GM18861 (cell line): ENCODE measurements around the gene FILIP1L.

Experiments used
- ATAC-seq: cut with Tn5 transposase; IDR thresholded peaks from one replicate; pipeline ENCODE4 v1.9.1; 2021; ENCODE audit not compliant: unreplicated experiment

FILIP1L gene

DNA sequence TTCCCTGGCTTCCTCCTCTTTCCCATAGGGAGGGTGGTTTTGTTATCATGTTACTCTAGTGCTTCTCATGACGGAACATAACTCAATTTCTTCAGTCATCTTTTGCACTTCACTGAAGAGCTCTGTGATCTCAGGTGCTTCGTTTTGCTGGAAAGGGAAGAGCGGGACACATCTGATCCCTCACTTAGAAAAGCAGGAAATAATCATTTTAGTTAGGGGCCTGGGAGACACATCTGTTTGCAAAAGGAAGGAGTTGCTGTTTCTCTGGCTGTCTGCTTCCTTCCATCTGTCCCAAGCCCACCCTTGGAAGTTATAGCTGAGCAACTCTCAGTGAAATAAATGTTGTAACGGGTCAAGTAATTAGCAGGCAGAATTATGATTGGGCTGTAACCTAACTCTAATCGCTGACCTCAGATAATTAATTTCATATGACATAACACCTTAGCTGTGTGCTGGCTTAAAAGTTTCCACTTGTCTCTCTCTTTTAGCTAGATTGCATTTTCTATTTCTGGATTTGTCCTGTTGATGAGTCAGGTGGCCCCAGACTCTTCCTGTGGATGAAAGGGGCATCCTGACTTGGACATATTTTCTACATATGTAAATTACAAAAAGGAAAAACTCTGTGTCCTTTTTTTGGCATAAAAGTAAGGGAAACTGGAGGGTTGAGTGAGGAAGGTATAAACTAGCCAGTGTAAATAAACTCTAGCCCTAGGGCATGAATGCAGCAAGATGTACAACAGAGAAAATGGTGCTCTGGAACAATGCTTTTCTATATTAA, 11.0 kb upstream of the FILIP1L start:
- no peak for ATAC-seq

DNA sequence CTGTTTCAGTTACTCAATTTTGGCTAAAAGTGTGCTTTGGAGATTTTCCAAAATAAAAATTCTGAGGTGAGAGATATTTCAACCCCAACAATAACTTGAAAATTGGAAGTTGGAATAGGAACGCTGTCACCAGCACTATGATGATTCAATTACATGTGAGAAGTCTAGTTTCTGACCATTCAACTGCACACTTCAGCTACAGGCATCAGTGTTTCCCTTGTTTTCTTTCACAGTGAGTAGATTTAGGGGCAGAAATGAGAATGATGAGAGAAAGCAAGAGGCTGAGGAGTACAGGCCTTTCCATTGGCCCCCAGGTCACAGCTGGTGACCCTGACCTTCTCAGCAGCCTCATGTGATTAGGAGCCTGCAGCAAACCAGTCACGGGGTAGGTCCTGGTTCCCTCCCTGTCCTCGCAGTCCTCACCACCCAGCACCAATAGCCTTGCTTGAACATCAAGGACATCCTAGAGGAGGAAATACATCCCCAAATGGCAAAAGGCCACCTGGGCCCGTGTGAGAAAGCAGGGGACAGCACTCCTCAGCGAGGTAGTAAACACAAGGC, 10.0 kb upstream of the FILIP1L start:
- ATAC-seq: no peak

- ATAC-seq: no peak
Measured at GRCh38 chr3:100123112-100123511, 8.8 kb upstream of the FILIP1L start.

DNA sequence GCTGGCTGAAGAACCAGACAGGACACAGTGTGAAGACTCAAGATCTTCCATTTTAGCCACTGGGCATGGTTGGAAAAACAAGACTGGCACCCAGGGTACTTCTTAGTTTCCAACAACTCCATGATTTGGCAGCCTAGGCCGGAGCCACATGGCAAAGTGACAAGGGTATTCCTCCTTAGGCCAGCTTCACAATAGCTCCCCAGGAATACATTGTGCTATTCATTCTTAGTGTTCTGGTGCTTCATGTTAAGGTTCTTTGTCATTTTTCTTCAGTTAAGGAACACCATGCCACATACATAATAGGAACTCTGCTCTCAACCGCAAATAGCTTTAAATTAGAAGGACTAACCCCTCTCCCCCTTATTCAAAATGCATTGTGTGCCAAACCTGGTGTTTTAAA, 8.0 kb upstream of the FILIP1L start:
- ATAC-seq: no peak

DNA sequence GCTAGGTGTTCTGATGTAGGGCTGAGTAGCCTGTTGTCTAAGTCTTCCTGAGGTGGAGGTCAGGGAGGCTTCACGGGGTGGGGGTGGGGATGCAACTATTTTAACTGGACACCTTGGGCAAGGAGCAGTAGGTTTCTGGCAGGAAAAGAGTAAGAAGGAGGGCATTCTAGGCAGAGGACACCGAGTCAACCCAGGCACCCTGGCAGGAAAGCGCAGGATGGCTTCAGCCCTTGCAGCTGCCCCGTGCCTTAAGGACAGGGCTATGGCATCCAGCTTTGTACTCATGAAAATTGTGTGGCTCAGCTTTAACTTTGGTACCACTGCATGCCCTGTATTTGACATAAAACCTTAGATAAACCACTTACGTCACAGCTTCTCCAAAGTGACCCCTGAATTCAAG, 6.4 kb upstream of the FILIP1L start:
- no peak for ATAC-seq

GRCh38 chr3:100120012-100120411, 5.7 kb upstream of the FILIP1L start:
- ATAC-seq: no peak

- no peak for ATAC-seq
Measured at GRCh38 chr3:100117093-100117492, 2.8 kb upstream of the FILIP1L start.

DNA sequence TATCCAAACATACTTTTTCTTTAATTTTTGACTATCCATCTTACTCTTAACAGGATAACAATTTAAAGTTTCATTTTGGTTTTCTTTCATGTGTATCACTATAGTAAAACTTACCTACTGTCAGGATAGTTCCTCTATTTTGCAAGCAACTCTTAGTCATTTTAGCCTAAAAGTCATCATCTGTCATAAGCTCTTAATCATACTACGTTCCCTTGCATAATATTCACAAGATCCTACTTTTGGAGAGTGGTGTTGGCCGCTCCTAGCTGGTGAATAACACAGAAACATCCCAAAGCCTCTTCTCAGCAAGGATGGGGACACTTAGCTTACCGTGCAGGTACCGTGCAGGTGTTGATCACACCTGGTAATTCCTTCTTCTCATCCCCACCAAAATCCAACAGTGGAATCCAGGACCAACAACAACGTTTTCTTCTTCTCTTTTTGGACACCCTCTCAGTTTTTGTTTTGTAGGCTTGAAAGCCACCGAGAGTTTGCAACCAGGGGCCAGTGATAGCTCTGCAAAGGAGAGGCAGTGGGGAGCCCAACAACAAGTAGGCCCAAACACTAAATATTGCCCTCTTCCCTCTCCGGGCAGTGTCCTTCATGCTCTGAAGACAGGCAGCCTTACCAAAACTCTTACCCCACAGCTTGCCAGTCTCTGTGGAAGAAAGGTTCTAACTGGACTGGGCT, 433 bp downstream of the FILIP1L start:
- no peak for ATAC-seq

DNA sequence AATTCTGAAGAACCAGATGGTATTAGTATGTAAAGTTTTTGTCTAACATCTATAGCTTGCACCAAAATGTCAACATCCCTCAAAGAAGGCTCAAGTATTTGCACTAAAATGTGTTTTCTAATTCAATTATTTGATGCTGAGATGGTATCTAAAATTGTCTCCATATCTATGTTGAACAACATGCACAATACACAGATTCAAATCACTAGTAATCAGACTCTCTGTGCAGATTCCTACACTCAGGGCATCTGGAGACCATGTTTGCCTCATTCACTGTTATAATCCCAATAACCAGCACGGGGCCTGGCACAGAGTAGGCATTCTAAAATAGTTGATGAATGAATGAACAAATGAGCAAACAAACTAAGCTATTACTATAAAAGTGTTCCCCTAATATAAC, 2.6 kb downstream of the FILIP1L start:
- no peak for ATAC-seq

DNA sequence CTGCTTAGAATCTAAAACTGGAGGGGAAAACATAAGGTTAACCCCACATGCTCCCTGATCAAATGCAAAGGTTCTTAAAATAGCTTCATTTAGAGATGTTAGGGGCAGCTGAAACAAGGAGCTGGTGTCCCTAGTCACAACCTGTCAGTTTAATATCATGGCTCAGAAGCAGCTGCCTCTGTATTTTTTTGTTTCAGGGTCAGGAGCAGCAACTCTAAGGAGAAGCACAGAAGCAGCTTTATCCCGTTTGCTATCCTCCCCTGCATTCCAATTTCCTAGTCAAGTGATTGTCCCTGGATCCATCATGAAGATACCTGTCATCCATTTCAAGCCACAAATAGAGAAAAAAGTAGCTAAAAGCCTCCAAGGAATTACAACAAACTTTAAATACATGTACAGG, 4.1 kb downstream of the FILIP1L start:
- ATAC-seq: no peak

- no peak for ATAC-seq
Measured at GRCh38 chr3:100108464-100109079, 5.7 kb downstream of the FILIP1L start.

GRCh38 chr3:100107221-100107814, 7.0 kb downstream of the FILIP1L start:
- no peak for ATAC-seq

- no peak for ATAC-seq
Measured at GRCh38 chr3:100106531-100107141, 7.7 kb downstream of the FILIP1L start.

DNA sequence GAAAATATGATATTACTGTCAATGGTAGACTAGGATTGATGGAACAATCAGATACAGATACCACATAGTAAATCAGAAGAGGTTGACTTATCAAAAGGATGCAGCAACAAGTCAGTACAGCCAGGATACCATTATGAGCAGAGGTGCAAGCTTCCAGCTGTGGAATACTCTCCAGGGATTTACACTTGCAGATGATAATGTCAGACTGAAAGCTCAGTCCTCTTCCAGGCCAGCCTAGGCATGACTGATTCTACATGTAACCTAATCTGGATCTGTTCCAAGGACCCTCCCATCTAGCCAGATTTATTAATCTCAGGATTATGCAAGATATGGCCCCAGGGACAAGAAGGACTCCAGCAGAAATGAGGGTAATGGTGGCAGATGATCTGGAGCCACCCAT, 8.2 kb downstream of the FILIP1L start:
- no peak for ATAC-seq

- ATAC-seq: peak; percentile 44
Measured at GRCh38 chr3:100105501-100105900, 8.8 kb downstream of the FILIP1L start.

DNA sequence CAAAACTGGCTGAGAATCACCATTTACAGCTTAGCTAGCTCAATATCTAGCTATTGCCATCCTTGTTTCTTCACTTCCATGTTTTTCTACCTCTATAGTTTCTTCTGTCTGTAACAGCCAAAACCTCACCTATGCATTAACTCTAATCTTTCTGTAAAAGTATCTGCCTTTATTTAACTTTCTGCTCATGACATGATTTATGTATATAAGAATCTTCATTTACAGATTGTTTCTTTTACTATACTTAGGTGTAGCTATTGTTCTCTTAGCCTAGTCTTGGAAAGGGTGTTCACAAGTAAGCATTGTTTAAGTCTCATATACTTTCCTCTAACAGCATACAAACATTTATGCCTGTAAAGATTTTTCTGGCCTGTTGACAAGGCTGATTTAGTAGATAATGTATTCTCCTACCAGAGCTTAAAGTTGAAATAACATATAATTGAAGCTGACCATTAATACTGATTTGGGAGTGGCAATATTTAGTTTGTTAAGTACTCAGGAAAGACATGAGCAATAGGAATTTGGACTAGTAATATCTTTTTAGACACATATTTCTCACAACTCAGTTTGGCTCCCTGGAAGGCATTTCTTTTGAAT, 9.4 kb downstream of the FILIP1L start:
- ATAC-seq: no peak

DNA sequence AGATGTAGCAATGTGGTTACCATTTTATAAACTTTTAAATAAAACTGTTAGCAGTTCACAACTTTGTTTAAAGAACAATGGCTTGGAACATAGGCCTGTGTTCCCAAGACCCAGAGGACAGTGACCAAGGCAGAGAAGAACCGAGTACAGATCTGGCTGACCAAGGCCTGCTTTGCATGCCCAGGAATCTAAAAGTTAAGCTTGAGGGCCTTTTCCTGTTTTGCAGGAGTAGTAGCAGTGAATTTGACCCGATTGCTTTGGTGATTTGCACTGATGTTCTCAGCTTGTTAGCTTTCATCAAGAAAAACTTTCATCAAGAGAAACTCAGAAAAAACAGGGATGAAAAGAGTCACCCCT, 9.9 kb downstream of the FILIP1L start:
- ATAC-seq: peak; percentile 22

GRCh38 chr3:100103558-100104441, 10.5 kb downstream of the FILIP1L start:
- peak; percentile 71 for ATAC-seq

GRCh38 chr3:100102757-100103156, 11.5 kb downstream of the FILIP1L start:
- ATAC-seq: no peak

- no peak for ATAC-seq
Measured at GRCh38 chr3:100100425-100100824, 13.9 kb downstream of the FILIP1L start.
